NCI-H446 treated with DMSO at 0.1 percent for 48 hours (cell line): ENCODE results near the gene DUSP8.
A peak's percentile ranks its signal among the peaks of the same experiment; 100 is the strongest.

Source experiments
- DNase-seq: peaks from one replicate; lab custom pipeline; 2025; lab: John Stamatoyannopoulos, UW

The DUSP8 gene

GRCh38 chr11:1532014-1532586 lies 40.0 kb downstream of the DUSP8 start:
- DNase-seq: peak; percentile 87

GRCh38 chr11:1531449-1532013 lies 40.5 kb downstream of the DUSP8 start:
- peak; percentile 17 for DNase-seq

- no peak for DNase-seq
Observed at GRCh38 chr11:1530686-1531448, 41.2 kb downstream of the DUSP8 start.

- DNase-seq: no peak
Observed at GRCh38 chr11:1529774-1530173, 42.3 kb downstream of the DUSP8 start.

GRCh38 chr11:1529286-1529685 lies 42.8 kb downstream of the DUSP8 start:
- no peak for DNase-seq

GRCh38 chr11:1528710-1529109 lies 43.4 kb downstream of the DUSP8 start:
- no peak for DNase-seq

- no peak for DNase-seq
Observed at GRCh38 chr11:1526785-1527184, 45.3 kb downstream of the DUSP8 start.

- no peak for DNase-seq
Observed at GRCh38 chr11:1523779-1524178, 48.3 kb downstream of the DUSP8 start.

GRCh38 chr11:1523077-1523476 lies 49.0 kb downstream of the DUSP8 start:
- DNase-seq: no peak

- no peak for DNase-seq
Observed at GRCh38 chr11:1522081-1522424, 50.0 kb downstream of the DUSP8 start.

- DNase-seq: no peak
Observed at GRCh38 chr11:1521382-1522080, 50.5 kb downstream of the DUSP8 start.

GRCh38 chr11:1520663-1521267 lies 51.3 kb downstream of the DUSP8 start:
- no peak for DNase-seq

GRCh38 chr11:1520209-1520662 lies 51.8 kb downstream of the DUSP8 start:
- DNase-seq: no peak

GRCh38 chr11:1519028-1520010 lies 52.8 kb downstream of the DUSP8 start:
- no peak for DNase-seq

- DNase-seq: no peak
Observed at GRCh38 chr11:1518301-1518700, 53.8 kb downstream of the DUSP8 start.

- DNase-seq: no peak
Observed at GRCh38 chr11:1517117-1518005, 54.7 kb downstream of the DUSP8 start.

- DNase-seq: no peak
Observed at GRCh38 chr11:1516273-1517067, 55.6 kb downstream of the DUSP8 start.

- DNase-seq: peak; percentile 25
Observed at GRCh38 chr11:1515082-1516060, 56.7 kb downstream of the DUSP8 start.
